K562 (cell line): ENCODE results near the gene DNAJC8. TPM values are rescaled to one million over a fixed set of nuclear protein-coding genes. Genes with fewer than 3 reads are reported as not detected.

Experiments
- ATAC-seq: fragments of 200-7000 bp; cut with Tn5 transposase; 3 replicates; pipeline ENCODE4 v1.9.1; 2020; ENCODE audit warnings: moderate library complexity
- BruUV-seq: library from RNA; stranded (reverse); fragments of 400-500 nt; replicated peaks from 2 replicates; lab custom pipeline; 2021; lab: Mats Ljungman, UMichigan
- CTCF ChIA-PET: fragments of 300-600 bp; formaldehyde crosslinking; extraction: SDS; loops from one replicate; lab custom pipeline; 2021; ENCODE audit warnings: low intra/inter-chr PET ratio; lab: Yijun Ruan, JAX
- POLR2A ChIA-PET: fragments of 300-600, 350-650 bp; sonication (Branson Sonifier 250); formaldehyde crosslinking; extraction: SDS; loops from one replicate; lab custom pipeline; 2021; ENCODE audit warnings: antibody characterized with exemption, inconsistent platforms; lab: Yijun Ruan, JAX
- DNase-seq, 4 experiments: peaks; one replicate each; pipeline versions ENCODE4 v3.0.0 to v3.0.0-alpha.2; 2011 to 2018; ENCODE audit warnings: low spot score in 3 of 4, mixed read lengths in 3 of 4; ENCODE audit errors: extremely low read depth in 1 of 4
- FAIRE-seq: peaks from 2 replicates; lab custom pipeline; 2011; peaks lifted over from hg19 to GRCh38; lab: Jason Lieb, UNC
- H2AFZ ChIP-seq: 2 replicates; pipeline ENCODE4 v1.6.0; 2011; ENCODE audit warnings: low read depth, low read length, control low read depth, inconsistent platforms
- H3K27ac ChIP-seq: fragments of 200-600 bp; 3 replicates; pipeline ENCODE4 v1.8.0; 2011; ENCODE audit warnings: low read depth, mild to moderate bottlenecking, control low read depth, inconsistent platforms, low read length, moderate library complexity, mixed read lengths; ENCODE audit errors: extremely low read depth
- H3K27me3 ChIP-seq, 2 experiments: fragments of 300-600 bp in 1 of 2; 2 replicates in 1 of 2; 3 replicates in 1 of 2; pipeline versions ENCODE4 v1.6.0 to v1.8.0; 2011; ENCODE audit warnings: inconsistent platforms in 2 of 2, low read length in 2 of 2, mild to moderate bottlenecking in 1 of 2, mixed read lengths in 1 of 2, moderate library complexity in 1 of 2; ENCODE audit not compliant: control insufficient read depth in 2 of 2, insufficient read depth in 2 of 2
- H3K36me3 ChIP-seq: fragments of 300-600 bp; 3 replicates; pipeline ENCODE4 v1.8.0; 2011; ENCODE audit warnings: mild to moderate bottlenecking, low read length, inconsistent platforms; ENCODE audit not compliant: control insufficient read depth, insufficient read depth
- H3K4me1 ChIP-seq, 2 experiments: fragments of 200-600 bp in 1 of 2; replicated peaks in 1 of 2; 2 replicates in 1 of 2; 3 replicates in 1 of 2; pipeline versions ENCODE4 v1.5.1 to v1.8.0; 2011; ENCODE audit warnings: inconsistent platforms in 2 of 2, low read length in 2 of 2, mild to moderate bottlenecking in 1 of 2, mixed read lengths in 1 of 2, moderate library complexity in 1 of 2; ENCODE audit not compliant: control insufficient read depth in 2 of 2, insufficient read depth in 2 of 2
- H3K4me2 ChIP-seq: 2 replicates; pipeline ENCODE4 v1.6.1; 2011; ENCODE audit warnings: low read length, control low read depth, inconsistent platforms, mixed read lengths; ENCODE audit not compliant: insufficient read depth
- H3K4me3 ChIP-seq: fragments of 200-600 bp; sonication (generic), shearing (Covaris generic); 2 replicates; pipeline ENCODE4 v1.5.1; 2016; ENCODE audit warnings: control low read depth, inconsistent platforms
- H3K79me2 ChIP-seq: fragments of 200-600 bp; 3 replicates; pipeline ENCODE4 v1.8.0; 2011; ENCODE audit warnings: low read length, inconsistent platforms; ENCODE audit not compliant: control insufficient read depth, insufficient read depth
- H3K9ac ChIP-seq, 2 experiments: 2 replicates each; pipeline versions ENCODE4 v1.6.0 to v1.6.1; 2011; ENCODE audit warnings: low read depth in 2 of 2, low read length in 2 of 2, control low read depth in 1 of 2, inconsistent platforms in 1 of 2, mild to moderate bottlenecking in 1 of 2, mixed read lengths in 1 of 2; ENCODE audit not compliant: insufficient read depth in 1 of 2
- H3K9me1 ChIP-seq: one replicate; pipeline ENCODE4 v1.6.0; 2011; ENCODE audit warnings: inconsistent platforms, mild to moderate bottlenecking, low read length, moderate library complexity; ENCODE audit not compliant: control insufficient read depth, insufficient read depth
- H3K9me3 ChIP-seq: replicated peaks from 2 replicates; pipeline ENCODE4 v1.5.1; 2011; ENCODE audit warnings: low read depth, low read length, inconsistent platforms; ENCODE audit not compliant: control insufficient read depth, insufficient read depth
- H4K20me1 ChIP-seq: replicated peaks from 2 replicates; pipeline ENCODE4 v1.6.1; 2011; ENCODE audit warnings: low read length, inconsistent platforms, mixed read lengths; ENCODE audit not compliant: control insufficient read depth, insufficient read depth
- ARNT ChIP-seq, 2 experiments: fragments of 450-650 bp; IDR thresholded peaks; 2 replicates each; pipeline ENCODE4 v1.6.1; 2016; ENCODE audit warnings: mild to moderate bottlenecking in 1 of 2
- CCNT2 ChIP-seq: IDR thresholded peaks from 2 replicates; pipeline ENCODE4 v1.6.1; 2011; ENCODE audit warnings: borderline replicate concordance, low read depth, mild to moderate bottlenecking, moderate library complexity, mixed read lengths, low read length; ENCODE audit not compliant: insufficient read length; ENCODE audit errors: extremely low read depth
- CLOCK ChIP-seq: fragments of 250-450 bp; sonication (Bioruptor Pico); IDR thresholded peaks from 2 replicates; pipeline ENCODE4 v1.4.0; 2020; ENCODE audit warnings: mild to moderate bottlenecking, moderate library complexity, borderline replicate concordance
- DACH1 ChIP-seq: fragments of 450-650 bp; IDR thresholded peaks from 2 replicates; pipeline ENCODE4 v1.6.1; 2018; ENCODE audit not compliant: partially characterized antibody
- FOXK2 ChIP-seq, 2 experiments: fragments of 450-650 bp; IDR thresholded peaks in 1 of 2; conservative IDR thresholded peaks in 1 of 2; 2 replicates each; pipeline ENCODE4 v1.6.1; 2016; ENCODE audit warnings: low read depth in 2 of 2, mild to moderate bottlenecking in 1 of 2
- FOXP4 ChIP-seq: sonication (generic); formaldehyde crosslinking; IDR thresholded peaks from 2 replicates; pipeline ENCODE4 v1.8.0; 2022; ENCODE audit warnings: mild to moderate bottlenecking, missing genetic modification reagents, borderline replicate concordance
- HDAC1 ChIP-seq, 2 experiments: fragments of 450-650 bp; IDR thresholded peaks; 2 replicates each; pipeline ENCODE4 v1.6.1; 2016 to 2017; ENCODE audit warnings: inconsistent platforms in 1 of 2, mild to moderate bottlenecking in 1 of 2, moderate library complexity in 1 of 2
- MNT ChIP-seq, 2 experiments: fragments of 450-650 bp; conservative IDR thresholded peaks; 2 replicates each; pipeline ENCODE4 v1.6.1; 2017; ENCODE audit warnings: mild to moderate bottlenecking in 2 of 2, moderate library complexity in 2 of 2
- NCOA1 ChIP-seq: fragments of 450-650 bp; IDR thresholded peaks from 2 replicates; pipeline ENCODE4 v1.6.1; 2016; ENCODE audit warnings: low read depth
- ZMIZ1 ChIP-seq, 2 experiments: fragments of 150-350 bp in 1 of 2; IDR thresholded peaks; 2 replicates each; pipeline ENCODE4 v1.6.1; 2012 to 2016; ENCODE audit warnings: low read depth in 2 of 2, low read length in 2 of 2, mild to moderate bottlenecking in 1 of 2, moderate library complexity in 1 of 2
- WGBS: fragments of 100-300 bp; shearing (Covaris generic); methylation state at CpG from one replicate; pipeline ENCODE4 v1.1.6; 2016; ENCODE audit warnings: low coverage, mixed read lengths; ENCODE audit not compliant: insufficient coverage; ENCODE audit errors: missing lambda C conversion rate; 5-methylcytosine and 5-hydroxymethylcytosine counted together
- in situ Hi-C: fragments of 300-500 bp; cut with MboI; formaldehyde crosslinking; loops from 4 replicates; pipeline ENCODE4 v1.15.0; 2018; ENCODE audit warnings: inconsistent platforms, mixed read lengths
- intact Hi-C: fragments of 100-400 bp; cut with micrococcal nuclease; formaldehyde crosslinking; loops from 2 replicates; pipeline ENCODE4 v1.14.2; 2022
- polyA plus RNA-seq, 8 experiments: library from polyadenylated mRNA; depleted of rRNA in 4 of 8; stranded (reverse) in 5 of 8; unstranded in 3 of 8; fragments of >200 nt; fragmentation: Nextera tagmentation in 2 of 8; fragmentation: Illumina TruSeq in 1 of 8; extraction: Ambion mirVana in 2 of 8; extraction: Trizol in 1 of 8; gene quantifications; 2 replicates each; pipeline versions ENCODE4 v1.2.1 to v1.2.3, GENCODE V29; 2011 to 2014; ENCODE audit warnings: inconsistent platforms in 1 of 8, missing spikeins in 1 of 8
- total RNA-seq, 7 experiments: library from RNA; depleted of rRNA in 6 of 7; stranded (reverse); fragments of >200 nt in 6 of 7; fragmentation: Illumina TruSeq in 2 of 7; extraction: Trizol in 2 of 7; gene quantifications; 2 replicates each; pipeline versions ENCODE4 v1.2.1 to v1.2.3, GENCODE V29; 2011 to 2021; ENCODE audit warnings: low replicate concordance in 1 of 7

The DNAJC8 gene
- total and polyA plus RNA-seq, 9 of the 15 experiments (the other 6 are each of a cell fraction or from before 2014, with no cell fraction given): 143 to 508 (median 209) TPM

- Histone ChIP-seq H3K9me1 (no peaks in the 10 kb centered on the region), H2AFZ (peak overlapping the region; percentile 47), H3K9me3 (no peaks in the 10 kb centered on the region), H3K36me3 (peaks cover 33% of the 10 kb centered on the region; the same call in 2 of the 3 replicates), H3K4me1 (peaks cover 44 to 56% of the 10 kb centered on the region in 2 experiments), H4K20me1 (peaks cover 48% of the 10 kb centered on the region), H3K4me2 (peak overlapping the region; percentile 68), H3K9ac (peak overlapping the region; percentile 42 to 62; a peak in 3 of 4 replicates), H3K27me3 (no peaks in the 10 kb centered on the region), H3K27ac (peak overlapping the region; percentile 71), H3K4me3 (no peak overlapping the region), H3K79me2 (peaks cover 80% of the 10 kb centered on the region)
- ChIA-PET POLR2A (interaction anchor here (0.5 to 22.0 kb wide), 17 partner anchors 10 to 973 kb away, joined by 3 to 547 read pairs (median 5); partner anchors contain the start of genes ATP5IF1, MED18 and RCC1), CTCF (interaction anchor here (0.5 kb wide), 1 partner anchor 15 kb away, joined by 6 read pairs; no protein-coding TSS in a partner anchor)
- peak; percentile 95 for FAIRE-seq
- in situ Hi-C loops: no loop called here
- DNase-seq: peak; percentile 76 to 94 (median 81)
- no TSS peak for BruUV-seq
- under 1% methylated on average over 5 of the region's 5 CpGs for WGBS
- intact Hi-C loops: loop anchor here (2.0 kb wide), 1 partner anchor 18 kb away; no protein-coding TSS in a partner anchor
- peak; percentile 85 for ATAC-seq
- TF ChIP-seq FOXK2 (conservative IDR thresholded peaks at IDR 0.05 in 1 of 2, IDR thresholded peaks at IDR 0.05 in 1 of 2; ENCODE audit: low read depth in 2 of 2) (peak in 1 of 2 experiments; percentile 24; a peak in 1 of 4 replicates), MNT (conservative IDR thresholded peaks at IDR 0.05) (0 out of 4 replicates have a peak, but pooled peaks of 1 of the 2 experiments have one; percentile 48), CCNT2 (peak; percentile 49), DACH1 (no peak), NCOA1 (peak; percentile 69; the same call in 1 of the 2 replicates), ZMIZ1 (IDR thresholded peaks at IDR 0.05; ENCODE audit: low read depth in 2 of 2, low read length in 2 of 2) (peak in 1 of 2 experiments; percentile 67; a peak in 1 of 4 replicates), CLOCK (no peak), HDAC1 (IDR thresholded peaks at IDR 0.05) (peak in 1 of 2 experiments; percentile 75; a peak in 1 of 4 replicates), FOXP4 (peak; percentile 51; the same call in 1 of the 2 replicates), ARNT (IDR thresholded peaks at IDR 0.05) (peak; percentile 50 to 80; a peak in 1 of 4 replicates)
Observed at GRCh38 chr1:28266920-28267322, 34.1 kb upstream of the DNAJC8 start.
